HG03196 (cell line): Measurements from ENCODE around the gene TUBG2.
"Not testable (repeated sequence)": the region's sequence is repeated elsewhere in the genome, so short reads cannot be mapped to it uniquely, and the experiment has no call there.

Source experiments
- ATAC-seq: cut with Tn5 transposase; IDR thresholded peaks from one replicate; pipeline ENCODE4 v1.9.1; 2021; ENCODE audit not compliant: unreplicated experiment

The TUBG2 gene

DNA sequence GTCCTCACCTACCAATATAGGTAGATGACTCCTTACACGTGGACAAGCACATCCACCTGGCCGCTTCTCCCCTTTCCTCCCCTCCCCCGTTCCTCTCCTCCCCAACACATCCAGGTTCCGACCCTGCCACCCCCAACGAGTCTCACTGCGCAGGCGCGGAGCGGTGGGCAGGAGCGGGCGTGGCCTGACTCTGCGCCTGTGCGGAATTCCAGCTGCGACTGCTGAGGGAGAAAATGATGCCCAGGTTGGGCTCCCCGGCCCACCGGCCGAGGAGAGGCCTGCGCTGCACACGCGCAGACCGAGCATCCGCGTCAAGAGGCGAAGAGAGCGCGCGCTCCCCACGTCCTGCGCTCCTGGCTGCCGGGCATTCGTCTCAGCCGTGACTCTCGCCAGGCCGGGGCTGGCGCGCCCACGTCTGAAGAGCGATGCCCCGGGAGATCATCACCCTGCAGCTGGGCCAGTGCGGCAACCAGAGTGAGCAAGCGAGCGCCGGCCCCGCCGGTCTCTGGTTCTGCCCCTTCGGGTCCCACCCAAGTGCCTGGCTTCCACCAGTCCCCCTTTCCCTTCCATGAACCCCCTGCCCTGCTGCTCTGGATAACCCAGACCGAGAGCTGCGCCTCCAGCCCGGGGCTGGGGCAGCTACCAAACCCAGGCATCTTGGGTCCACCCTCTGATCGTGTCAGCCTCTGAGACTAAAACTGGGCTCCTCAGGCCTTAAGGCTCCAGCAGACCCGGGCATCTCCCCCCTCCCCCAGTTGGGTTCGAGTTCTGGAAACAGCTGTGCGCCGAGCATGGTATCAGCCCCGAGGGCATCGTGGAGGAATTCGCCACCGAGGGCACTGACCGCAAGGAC lies at the start of gene TUBG2:
Gene TUBG2, plus strand, starts transcription at position 206 of the 853 bp plus-strand sequence. Its CDS starts 220 bp downstream, at position 426.
- ATAC-seq = peak; percentile 48

DNA sequence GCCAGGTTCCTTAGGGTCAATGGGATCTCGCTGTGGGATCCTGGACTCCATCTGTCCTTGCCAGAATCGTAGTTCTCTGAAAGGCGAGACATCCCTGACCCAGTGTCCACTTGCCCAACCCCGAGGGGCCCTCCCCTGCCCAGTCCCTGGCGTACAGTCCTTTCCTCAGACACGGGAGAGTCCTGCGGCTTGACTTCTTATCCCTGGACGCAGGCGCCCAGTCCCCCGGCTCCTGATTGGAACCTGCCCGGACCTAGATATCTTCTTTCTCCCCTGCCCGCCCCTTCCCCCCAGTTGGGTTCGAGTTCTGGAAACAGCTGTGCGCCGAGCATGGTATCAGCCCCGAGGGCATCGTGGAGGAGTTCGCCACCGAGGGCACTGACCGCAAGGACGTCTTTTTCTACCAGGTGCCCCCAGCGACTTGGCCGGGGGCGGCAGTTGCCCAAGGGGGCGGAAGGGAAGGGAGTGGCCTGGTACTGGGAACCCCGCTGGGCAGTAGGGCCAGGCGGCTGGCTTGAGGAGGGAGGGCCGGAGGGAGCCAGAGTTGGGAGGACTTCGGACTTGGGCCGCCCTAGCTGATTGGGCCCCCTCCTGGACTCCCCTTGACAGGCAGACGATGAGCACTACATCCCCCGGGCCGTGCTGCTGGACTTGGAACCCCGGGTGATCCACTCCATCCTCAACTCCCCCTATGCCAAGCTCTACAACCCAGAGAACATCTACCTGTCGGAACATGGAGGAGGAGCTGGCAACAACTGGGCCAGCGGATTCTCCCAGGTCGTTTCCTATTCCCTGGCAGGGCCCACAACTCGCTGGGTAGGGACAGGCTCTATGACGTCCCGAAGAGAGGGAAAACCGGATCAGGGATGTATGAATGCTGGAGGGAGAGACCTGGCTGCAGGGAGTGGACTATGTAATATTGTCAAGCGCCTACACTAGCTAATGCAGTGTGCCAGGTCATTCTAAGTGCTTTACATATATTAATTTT lies 49.0 kb upstream of the TUBG2 start:
- not testable (repeated sequence) for ATAC-seq

DNA sequence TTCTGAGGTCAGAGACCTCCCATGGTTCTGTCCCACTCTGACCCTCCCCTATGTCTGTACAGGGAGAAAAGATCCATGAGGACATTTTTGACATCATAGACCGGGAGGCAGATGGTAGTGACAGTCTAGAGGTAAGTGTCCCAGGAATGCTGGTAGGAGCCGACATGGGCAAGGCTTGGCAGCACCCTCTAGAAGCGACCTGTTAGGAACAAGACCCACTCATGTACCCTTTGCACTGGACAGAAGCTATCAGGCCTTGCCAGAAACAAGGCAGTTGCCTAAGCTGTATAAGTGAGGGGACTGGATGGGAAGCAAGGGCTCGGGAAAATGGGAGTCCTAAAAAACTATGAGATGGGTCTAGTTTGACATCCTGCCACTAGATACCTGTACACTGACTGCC lies 47.1 kb upstream of the TUBG2 start:
- ATAC-seq = no peak

DNA sequence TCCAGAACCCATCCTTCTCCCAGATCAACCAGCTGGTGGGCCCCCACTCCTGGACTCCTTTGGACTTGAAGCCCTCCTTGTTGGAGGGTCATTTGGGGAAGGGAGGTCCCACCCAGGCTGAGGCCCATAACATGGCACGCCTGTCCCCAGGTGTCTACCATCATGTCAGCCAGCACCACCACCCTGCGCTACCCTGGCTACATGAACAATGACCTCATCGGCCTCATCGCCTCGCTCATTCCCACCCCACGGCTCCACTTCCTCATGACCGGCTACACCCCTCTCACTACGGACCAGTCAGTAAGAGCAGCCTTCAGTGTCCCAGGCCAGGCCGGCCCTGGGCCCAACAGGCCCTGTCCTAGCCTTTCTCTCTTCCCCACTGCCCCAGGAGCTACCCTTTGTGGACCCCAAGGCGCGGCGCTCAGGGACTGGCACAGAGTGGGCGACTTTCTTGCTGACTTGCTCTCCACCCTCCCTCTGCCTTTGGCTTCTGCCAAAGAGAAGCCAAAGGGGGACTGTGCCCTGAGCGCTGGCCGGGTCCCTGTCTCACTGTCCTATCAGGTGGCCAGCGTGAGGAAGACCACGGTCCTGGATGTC lies 45.3 kb upstream of the TUBG2 start:
- no peak for ATAC-seq

DNA sequence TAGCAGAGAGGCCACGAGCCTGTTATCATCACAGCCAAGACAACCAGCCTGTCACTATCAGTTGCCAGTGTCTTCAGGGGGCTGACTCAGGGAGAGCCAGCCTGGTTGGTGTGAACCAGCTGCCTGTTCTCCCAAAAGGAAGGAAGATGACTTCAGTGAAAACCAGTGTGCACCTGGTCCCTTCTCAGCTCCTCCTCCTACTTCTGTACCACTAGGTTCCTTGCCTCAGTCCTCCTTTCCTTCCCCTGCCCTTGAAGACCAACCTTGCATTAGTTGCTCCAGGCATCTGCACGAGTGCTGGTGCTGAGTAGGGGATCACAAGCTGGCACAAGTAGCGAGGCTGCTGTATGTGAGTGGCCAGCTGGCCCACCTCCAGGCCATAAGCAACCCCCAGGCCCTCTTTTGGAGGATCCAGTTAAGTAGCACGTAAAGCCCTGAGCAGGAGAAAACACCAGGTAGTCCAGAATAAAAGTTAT lies 41.1 kb upstream of the TUBG2 start:
- ATAC-seq = peak; percentile 26

DNA sequence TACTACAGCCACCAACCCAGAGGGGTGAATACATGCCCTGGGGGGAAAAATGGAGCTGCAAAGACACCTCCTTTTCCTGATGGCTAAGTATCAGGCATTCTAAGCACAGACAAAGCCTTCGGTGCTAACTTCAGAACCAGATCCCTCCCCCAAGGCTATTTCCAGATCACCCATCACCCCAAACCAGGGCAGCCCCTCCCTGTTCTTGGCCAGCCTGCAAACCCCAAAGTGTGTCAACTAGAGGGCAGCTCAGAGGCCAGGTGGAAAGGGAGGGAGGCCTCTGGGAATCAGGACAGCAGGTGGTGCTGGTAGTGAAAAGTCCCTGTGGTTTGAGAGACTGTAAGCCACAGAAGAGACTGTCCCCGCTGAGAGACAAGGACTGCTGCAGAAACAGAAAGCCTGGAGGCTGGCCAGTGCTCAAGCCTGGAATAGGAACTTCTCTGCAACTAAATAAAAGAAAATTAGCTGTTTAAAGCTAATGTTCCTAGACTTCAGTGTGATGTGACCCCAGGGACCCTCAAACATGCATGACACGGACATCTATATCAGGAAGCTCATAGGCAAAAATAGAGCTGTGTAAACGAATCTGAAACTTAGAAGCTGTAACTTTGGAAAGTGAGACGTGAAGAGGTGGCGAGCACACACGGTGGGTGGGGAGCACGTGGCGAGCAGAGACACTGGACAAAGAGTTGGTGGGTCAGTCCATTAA lies 40.5 kb upstream of the TUBG2 start:
- peak; percentile 67 for ATAC-seq

DNA sequence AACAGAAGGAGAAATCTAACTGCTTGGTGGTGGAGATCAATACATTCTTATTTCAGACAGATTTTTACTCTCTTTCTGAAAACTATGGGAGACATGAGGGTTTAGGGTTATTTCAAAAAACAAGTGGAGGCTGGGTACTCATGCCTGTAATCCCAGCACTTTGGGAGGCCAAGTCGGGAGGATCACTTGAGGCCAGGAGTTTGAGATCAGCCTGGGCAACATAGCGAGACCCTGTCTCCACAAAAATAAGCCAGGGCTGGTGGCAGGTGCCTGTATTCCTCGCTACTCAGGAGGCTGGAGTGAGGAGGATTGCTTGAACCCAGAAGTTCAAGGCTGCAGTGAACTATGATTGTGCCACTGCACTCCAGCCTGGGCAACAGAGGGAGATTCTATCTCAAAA lies 37.1 kb upstream of the TUBG2 start:
- ATAC-seq = not testable (repeated sequence)

DNA sequence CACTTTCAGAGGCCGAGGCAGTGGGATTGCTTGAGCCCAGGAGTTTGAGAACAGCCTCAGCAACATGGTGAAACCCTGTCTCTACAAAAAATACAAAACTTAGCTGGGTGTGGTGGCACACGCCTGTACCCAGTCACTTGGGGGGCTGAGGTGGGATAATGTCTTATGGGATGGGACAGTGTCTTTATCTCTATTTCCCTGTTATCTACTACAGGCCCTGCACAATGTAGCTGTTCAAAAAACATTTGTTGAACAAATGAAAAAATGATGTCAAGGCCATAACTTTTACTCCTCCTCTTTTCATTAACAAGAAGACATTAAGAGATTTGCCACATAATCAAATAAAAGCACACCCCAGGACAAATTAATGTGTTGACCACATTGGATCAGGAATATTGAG lies 35.8 kb upstream of the TUBG2 start:
- no peak for ATAC-seq

DNA sequence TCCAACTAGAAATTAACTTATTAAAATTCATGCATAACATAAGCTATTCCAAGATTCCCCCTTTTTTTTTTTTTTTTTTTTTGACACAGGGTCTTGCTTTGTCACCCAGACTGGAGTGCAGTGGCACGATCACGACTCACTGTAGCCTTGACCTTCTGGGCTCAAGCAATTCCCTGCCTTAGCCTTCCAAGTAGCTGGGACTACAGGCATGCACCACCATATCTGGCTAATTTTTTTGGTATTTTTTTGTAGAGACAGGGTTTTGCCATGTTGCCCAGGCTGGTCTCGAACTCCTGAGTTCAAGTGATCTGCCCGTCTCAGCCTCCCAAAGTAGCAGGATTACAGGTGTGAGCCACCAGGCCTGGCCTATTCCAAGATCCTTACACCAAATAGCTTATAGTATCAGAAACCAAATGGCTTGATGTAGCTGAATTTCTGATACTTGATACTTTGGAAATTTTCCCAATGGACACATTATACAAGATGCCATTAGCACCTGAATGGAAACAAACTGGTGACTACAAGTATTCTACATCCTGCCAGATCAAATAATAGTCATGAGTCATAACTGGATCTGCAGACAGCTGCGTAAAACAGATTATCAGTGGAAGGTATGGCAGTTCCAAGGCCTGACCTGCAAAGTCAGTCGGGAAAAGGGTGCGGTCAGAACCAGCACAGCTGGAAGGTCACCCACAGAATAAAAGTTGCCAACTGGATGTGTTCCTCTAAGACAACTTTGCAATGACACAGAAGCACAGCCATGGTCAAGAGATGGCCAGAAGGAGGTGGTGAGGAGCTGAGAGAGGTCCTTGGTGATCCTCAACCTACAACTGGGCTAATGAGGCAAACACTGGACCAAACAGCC lies 35.1 kb upstream of the TUBG2 start:
- ATAC-seq = no peak

DNA sequence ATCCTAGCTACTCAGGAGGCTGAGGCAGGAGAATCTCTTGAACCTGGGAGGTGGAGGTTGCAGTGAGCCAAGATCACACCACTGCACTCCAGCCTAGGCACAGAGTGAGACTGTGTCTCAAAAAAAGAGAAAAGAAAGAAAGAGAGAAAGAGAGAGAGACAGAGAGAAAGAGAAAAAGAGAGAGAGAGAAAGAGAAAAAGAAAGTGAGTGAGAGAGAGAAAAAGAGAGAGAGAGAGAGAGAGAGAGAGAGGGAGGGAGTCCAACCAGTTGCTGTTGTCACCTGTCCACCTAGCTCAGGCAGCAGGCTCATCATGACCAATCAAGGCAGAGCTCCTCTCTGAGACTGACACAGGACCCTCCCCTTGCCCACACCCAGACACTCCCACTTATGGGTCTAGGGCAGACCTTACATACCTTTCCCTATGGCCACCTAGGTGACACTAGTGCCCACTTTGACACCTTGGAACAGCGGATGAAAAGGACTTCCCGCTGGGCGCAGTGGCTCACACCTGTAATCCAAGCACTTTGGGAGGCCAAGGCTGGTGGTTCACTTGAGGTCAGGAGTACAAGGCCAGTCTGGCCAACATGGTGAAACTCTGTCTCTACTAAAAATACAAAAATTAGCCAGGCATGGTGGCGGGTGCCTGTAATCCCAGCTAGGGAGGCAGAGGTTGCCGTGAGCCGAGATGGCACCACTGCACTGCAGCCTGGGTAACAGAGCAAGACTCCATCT lies 31.9 kb upstream of the TUBG2 start:
- not testable (repeated sequence) for ATAC-seq

DNA sequence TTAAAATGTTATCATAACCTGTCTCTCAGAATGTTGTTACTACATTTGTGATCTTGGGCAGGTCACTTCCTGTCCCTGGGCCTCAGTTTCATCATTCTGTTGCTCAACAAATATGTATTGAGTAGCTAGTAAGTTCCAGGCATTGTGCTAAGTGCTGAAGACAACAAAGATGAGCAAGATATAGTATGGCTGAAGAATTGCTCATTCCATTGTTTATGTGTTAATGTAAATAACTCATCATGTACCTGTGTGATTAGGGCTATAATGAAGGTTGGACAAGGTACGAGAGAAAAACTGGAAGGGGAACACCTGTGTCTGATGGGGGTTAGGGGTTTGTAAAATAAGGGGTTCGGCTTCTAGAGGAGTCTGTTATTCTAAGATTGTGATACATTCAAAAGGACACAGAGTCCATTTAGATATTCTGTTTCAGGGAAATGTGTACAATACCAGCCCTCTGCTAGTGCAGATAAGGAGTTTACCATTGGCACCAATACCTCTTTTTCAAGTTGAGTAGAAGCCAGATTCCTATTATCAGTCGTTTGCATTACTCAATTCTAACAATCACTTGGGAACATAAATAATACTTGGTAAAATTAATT lies 29.6 kb upstream of the TUBG2 start:
- ATAC-seq = no peak

DNA sequence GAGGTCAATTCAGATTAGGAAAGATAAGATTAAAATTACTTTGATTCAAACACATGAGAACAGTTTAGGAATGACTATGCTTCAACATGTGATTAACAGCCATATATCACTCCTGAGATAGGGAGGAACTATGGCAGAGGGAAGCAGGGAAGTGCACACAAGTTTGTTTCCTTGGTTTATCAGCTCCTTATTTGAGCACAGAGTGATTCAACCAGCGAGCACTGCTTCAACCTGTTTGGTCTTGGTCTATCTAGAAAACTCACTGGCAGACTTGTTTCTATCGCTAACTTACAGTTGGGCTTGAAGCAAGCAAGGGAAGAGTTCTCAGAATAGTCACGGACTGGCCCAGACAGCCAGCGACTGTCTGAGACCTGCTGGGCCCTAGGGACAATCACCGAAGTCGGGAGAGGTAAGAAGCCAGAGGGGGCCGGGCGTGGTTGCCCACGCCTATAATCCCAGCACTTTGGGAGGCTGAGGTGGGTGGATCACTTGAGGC lies 26.1 kb upstream of the TUBG2 start:
- no peak for ATAC-seq

DNA sequence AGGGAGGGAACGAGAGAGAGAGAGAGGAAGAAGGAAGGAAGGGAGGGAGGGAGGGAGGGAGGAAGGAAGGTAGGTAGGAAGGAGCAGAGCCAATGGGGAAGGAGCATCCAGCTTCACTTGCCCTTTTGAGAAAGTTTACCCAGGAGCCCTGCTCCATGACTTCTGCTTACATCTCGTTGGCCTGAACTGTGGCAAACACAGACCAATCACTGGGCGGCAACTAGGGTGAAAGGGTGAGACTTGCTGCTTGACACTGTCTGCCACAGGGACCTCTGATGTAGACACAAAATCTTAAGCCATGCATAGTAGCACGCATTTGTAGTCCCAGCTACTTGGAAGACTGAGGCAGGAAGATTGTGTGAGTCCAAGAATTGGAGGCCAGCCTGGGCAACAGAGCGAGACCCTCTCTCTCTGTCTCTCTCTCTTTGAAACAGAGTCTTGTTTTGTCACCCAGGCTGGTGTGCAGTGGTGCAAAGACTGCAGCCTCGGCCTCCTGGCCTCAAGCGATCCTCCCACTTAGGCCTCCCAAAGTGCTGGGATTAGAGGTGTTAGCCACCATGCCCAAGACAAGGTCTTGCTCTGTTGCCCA lies 19.5 kb upstream of the TUBG2 start:
- no peak for ATAC-seq

DNA sequence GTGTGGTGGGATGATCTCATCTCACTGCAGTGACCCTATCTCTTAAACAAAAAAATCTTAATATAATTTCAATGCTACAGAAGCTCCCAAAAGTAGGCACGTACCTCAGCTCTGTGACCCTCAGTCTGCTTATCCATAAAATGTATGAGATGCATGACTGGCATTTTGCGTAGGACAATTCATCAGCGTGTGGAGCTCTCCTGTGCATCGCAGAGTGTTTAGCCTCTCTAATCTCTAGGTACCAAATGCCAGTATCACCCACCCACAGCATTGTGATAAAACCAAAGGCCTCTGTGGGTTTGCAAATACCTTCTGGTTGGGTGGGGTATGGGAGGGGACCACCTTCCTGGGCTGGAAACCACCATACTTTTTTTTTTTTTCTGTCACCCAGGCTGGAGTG lies 19.0 kb upstream of the TUBG2 start:
- ATAC-seq = no peak

DNA sequence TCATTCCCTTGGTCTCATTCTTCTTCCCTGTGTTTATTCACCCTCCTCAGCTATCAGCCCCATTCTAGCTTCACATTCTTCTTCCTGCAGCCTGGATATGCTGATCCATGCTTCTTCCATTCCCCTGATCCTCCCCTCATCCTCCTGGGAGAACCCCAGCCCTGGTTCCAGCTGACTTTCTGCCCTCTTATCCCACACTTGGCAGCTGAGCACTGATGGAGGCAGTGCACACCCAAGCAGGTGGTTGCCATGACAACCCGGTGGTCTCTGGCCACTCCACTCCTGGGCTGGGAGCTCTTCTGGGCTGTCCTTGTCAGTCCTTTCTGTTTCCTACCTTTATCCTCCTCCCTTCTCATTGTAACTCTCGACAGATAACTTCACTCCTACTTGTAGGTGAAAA lies 16.7 kb upstream of the TUBG2 start:
- ATAC-seq = no peak

DNA sequence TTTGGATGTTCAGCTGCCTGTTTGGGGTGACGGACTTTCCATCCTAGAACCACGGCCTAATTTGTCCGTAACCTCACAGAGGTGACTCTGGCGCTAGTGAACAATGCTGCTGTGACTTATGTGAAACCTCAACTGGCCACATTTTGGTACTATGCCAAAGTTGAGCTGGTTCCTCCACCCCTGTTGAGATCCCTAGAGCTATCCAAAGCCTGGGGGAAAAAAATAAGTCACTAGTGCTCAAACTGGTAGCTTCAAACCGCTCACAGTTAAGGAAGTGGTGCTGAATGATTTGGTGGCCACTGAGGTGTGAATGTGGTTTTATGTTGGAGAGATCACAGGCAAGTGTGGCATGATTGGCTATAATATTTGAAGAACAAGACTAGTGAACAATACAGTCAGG lies 11.3 kb upstream of the TUBG2 start:
- no peak for ATAC-seq

DNA sequence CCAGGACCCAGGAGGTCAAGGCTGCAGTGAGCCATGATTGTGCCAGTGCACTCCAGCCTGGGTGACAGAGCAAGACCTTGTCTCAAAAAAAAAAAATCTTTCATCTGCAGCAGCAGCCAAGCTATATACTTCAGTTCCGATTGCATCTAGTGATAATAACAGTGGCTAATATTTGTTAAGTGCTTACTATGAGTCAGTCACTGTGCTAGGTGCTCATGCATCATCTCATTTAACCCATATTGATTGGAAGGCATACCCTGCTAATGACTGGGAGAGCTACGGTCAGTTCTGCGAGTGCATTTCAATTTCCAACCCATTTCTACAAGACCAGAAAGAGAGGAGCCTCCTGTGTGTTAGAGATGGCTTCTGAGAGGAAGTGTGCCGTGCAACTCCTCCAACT lies 7.7 kb upstream of the TUBG2 start:
- ATAC-seq = no peak
